ENCODE data around the gene SLC22A6.

DNA sequence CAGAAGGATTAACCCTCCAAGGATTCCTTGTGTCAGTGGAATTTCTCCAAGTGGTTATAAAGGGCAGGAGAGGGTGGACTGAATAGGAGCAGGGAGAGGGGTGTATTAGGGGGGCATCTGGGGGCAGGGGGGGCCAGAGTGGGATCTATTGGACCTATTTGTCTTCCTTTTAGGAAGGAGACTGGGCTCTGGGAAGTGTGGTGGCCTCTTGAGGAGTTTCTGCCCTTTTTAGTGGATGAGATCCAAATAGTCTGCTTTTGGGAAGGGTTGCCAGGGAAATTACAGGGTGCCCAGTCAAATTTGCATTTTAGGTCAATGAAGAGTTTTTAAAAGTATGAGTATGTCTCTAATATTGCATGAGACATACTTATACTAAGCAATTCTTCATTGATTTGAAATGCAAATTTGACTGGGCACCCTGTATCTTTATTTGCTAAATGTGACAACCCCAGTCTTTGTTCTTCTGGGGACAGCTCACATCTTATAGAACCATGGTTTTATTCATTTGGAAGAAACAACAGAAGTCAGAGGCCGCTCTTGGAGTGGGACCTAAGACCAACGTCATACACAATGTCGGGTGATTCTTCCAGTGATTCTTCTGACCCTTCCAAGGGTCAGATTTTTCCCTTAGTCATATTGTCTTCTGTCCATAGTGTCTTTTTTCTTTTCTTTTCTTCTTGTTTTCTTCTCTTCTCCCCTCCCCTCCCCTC, 429 bp upstream of the SLC22A6 start:
- TF ChIP-seq ZNF549 (tag by site-specific recombination; IDR thresholded peaks at IDR 0.05) (no peak), ZNF274 (IDR thresholded peaks at IDR 0.05; ENCODE audit: low read length) (no peak), ZNF274 (tag by site-specific recombination; IDR thresholded peaks at IDR 0.05; ENCODE audit: borderline replicate concordance) (no peak), ZNF548 (tag by site-specific recombination; IDR thresholded peaks at IDR 0.05) (no peak), ZBTB21 (tag by site-specific recombination; IDR thresholded peaks at IDR 0.05) (no peak), ZNF157 (tag by site-specific recombination; IDR thresholded peaks at IDR 0.05) (no peak), ZNF76 (tag by site-specific recombination; IDR thresholded peaks at IDR 0.05; ENCODE audit: borderline replicate concordance, low read depth) (no peak), ZNF558 (tag by site-specific recombination; IDR thresholded peaks at IDR 0.05) (no peak), ZNF24 (tag by site-specific recombination; IDR thresholded peaks at IDR 0.05) (no peak), ZNF830 (tag by site-specific recombination; IDR thresholded peaks at IDR 0.05; ENCODE audit: low read depth) (no peak)
- TF ChIP-seq, protein P1, sequence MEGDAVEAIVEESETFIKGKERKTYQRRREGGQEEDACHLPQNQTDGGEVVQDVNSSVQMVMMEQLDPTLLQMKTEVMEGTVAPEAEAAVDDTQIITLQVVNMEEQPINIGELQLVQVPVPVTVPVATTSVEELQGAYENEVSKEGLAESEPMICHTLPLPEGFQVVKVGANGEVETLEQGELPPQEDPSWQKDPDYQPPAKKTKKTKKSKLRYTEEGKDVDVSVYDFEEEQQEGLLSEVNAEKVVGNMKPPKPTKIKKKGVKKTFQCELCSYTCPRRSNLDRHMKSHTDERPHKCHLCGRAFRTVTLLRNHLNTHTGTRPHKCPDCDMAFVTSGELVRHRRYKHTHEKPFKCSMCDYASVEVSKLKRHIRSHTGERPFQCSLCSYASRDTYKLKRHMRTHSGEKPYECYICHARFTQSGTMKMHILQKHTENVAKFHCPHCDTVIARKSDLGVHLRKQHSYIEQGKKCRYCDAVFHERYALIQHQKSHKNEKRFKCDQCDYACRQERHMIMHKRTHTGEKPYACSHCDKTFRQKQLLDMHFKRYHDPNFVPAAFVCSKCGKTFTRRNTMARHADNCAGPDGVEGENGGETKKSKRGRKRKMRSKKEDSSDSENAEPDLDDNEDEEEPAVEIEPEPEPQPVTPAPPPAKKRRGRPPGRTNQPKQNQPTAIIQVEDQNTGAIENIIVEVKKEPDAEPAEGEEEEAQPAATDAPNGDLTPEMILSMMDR (tag by site-specific recombination; IDR thresholded peaks at IDR 0.05): no peak
- TF ChIP-seq, protein P2, sequence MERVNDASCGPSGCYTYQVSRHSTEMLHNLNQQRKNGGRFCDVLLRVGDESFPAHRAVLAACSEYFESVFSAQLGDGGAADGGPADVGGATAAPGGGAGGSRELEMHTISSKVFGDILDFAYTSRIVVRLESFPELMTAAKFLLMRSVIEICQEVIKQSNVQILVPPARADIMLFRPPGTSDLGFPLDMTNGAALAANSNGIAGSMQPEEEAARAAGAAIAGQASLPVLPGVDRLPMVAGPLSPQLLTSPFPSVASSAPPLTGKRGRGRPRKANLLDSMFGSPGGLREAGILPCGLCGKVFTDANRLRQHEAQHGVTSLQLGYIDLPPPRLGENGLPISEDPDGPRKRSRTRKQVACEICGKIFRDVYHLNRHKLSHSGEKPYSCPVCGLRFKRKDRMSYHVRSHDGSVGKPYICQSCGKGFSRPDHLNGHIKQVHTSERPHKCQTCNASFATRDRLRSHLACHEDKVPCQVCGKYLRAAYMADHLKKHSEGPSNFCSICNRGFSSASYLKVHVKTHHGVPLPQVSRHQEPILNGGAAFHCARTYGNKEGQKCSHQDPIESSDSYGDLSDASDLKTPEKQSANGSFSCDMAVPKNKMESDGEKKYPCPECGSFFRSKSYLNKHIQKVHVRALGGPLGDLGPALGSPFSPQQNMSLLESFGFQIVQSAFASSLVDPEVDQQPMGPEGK (tag by site-specific recombination; IDR thresholded peaks at IDR 0.05): no peak
- TF ChIP-seq, protein P3, sequence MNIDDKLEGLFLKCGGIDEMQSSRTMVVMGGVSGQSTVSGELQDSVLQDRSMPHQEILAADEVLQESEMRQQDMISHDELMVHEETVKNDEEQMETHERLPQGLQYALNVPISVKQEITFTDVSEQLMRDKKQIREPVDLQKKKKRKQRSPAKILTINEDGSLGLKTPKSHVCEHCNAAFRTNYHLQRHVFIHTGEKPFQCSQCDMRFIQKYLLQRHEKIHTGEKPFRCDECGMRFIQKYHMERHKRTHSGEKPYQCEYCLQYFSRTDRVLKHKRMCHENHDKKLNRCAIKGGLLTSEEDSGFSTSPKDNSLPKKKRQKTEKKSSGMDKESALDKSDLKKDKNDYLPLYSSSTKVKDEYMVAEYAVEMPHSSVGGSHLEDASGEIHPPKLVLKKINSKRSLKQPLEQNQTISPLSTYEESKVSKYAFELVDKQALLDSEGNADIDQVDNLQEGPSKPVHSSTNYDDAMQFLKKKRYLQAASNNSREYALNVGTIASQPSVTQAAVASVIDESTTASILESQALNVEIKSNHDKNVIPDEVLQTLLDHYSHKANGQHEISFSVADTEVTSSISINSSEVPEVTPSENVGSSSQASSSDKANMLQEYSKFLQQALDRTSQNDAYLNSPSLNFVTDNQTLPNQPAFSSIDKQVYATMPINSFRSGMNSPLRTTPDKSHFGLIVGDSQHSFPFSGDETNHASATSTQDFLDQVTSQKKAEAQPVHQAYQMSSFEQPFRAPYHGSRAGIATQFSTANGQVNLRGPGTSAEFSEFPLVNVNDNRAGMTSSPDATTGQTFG (tag by site-specific recombination; IDR thresholded peaks at IDR 0.05; ENCODE audit: borderline replicate concordance): no peak
